ENCODE measurements around the gene PPP2R5E. TPM values are rescaled to one million over a fixed set of nuclear protein-coding genes. Genes with fewer than 3 reads are reported as not detected.

Gene PPP2R5E
- total and polyA plus RNA-seq, 2 of the 8 experiments (the other 6 are each of a cell fraction or from before 2014, with no cell fraction given) = 6.8 to 64.6 TPM

DNA sequence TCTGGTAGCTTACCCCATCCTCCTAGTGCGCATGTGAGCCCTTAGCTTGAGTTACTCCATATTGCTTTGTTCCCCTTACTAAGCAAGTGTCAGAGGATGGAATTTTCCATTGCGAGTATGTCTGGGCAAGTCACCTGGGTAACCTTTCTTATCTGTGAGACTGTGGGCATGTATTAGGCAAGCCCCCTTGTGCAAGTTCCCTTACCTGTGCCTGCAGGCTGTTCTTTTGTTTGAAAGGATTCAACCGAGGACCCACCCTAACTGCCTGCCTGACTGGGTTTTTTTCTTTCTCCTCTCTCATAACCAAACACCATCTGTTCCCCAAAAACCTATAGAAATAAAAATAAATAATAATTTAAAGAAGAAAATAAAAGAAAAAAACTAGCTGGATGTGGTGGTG lies 22.3 kb upstream of the PPP2R5E start (continued):
- no peak for TF ChIP-seq NANOG (IDR thresholded peaks at IDR 0.05; ENCODE audit: insufficient read depth, low read depth, low read length, poor library complexity, severe bottlenecking)
- TF ChIP-seq HDAC2 (IDR thresholded peaks at IDR 0.05; ENCODE audit: borderline replicate concordance in 1 of 2, low read depth in 2 of 2, low read length in 2 of 2) = no peak
- no peak for TF ChIP-seq SIRT6 (IDR thresholded peaks at IDR 0.05; ENCODE audit: low read length)
- TF ChIP-seq USF2 (IDR thresholded peaks at IDR 0.05; ENCODE audit: low read length) = no peak
- no peak for TF ChIP-seq BACH1 (IDR thresholded peaks at IDR 0.05; ENCODE audit: low read length)
- no peak for TF ChIP-seq TAF1 (IDR thresholded peaks at IDR 0.05; ENCODE audit: low read depth, low read length)
- no peak for TF ChIP-seq POU5F1 (IDR thresholded peaks at IDR 0.05; ENCODE audit: low read depth, low read length)
- no peak for TF ChIP-seq SP4 (IDR thresholded peaks at IDR 0.05; ENCODE audit: low read length)

All from H1 (cell line).